WI38 (cell line): ENCODE data around the gene BDKRB2.
"Not testable (repeated sequence)": the region's sequence is repeated elsewhere in the genome, so short reads cannot be mapped to it uniquely, and the experiment has no call there.

ENCODE experiments used
- H3K4me3 ChIP-seq: 2 replicates; pipeline ENCODE4 v1.5.1; 2011; ENCODE audit warnings: low read depth, mild to moderate bottlenecking, control low read depth, low read length
- TF ChIP-seq, protein P1 (sequence below): IDR thresholded peaks from 2 replicates; pipeline ENCODE4 v1.5.1; 2012; ENCODE audit warnings: low read depth, mild to moderate bottlenecking, control low read depth, low read length

Gene BDKRB2

GRCh38 chr14:96237641-96238040, 33.0 kb downstream of the BDKRB2 start:
- TF ChIP-seq, protein P1, sequence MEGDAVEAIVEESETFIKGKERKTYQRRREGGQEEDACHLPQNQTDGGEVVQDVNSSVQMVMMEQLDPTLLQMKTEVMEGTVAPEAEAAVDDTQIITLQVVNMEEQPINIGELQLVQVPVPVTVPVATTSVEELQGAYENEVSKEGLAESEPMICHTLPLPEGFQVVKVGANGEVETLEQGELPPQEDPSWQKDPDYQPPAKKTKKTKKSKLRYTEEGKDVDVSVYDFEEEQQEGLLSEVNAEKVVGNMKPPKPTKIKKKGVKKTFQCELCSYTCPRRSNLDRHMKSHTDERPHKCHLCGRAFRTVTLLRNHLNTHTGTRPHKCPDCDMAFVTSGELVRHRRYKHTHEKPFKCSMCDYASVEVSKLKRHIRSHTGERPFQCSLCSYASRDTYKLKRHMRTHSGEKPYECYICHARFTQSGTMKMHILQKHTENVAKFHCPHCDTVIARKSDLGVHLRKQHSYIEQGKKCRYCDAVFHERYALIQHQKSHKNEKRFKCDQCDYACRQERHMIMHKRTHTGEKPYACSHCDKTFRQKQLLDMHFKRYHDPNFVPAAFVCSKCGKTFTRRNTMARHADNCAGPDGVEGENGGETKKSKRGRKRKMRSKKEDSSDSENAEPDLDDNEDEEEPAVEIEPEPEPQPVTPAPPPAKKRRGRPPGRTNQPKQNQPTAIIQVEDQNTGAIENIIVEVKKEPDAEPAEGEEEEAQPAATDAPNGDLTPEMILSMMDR = no peak
- H3K4me3 ChIP-seq = no peak overlapping the region

GRCh38 chr14:96238676-96239265, 34.1 kb downstream of the BDKRB2 start:
- TF ChIP-seq, protein P1 = no peak
- H3K4me3 ChIP-seq = no peak overlapping the region

DNA sequence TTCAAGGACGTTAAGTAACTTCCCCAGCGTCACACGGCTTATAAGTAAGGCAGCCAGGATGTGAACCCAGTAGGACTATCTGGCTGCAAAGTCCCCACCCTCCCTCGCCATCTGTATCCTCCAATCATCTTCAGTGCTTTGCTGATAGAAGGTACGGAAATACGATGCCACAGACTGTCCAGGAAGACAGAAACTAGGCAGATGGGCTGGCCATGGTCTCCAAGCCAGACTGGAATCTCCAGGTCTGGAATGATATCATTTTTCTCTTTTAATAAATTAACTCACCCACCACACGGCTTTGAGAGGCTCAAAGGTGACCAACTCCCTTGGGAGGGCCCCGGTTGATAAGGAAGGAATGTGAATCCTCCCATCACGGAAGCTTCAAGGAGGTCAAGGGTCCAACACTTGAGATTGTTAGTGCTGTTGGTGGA, 35.1 kb downstream of the BDKRB2 start:
- TF ChIP-seq, protein P1 = no peak
- H3K4me3 ChIP-seq = no peak overlapping the region

GRCh38 chr14:96240641-96241040, 36.0 kb downstream of the BDKRB2 start:
- no peak overlapping the region for H3K4me3 ChIP-seq
- TF ChIP-seq, protein P1 = no peak

- H3K4me3 ChIP-seq = no peak overlapping the region
- TF ChIP-seq, protein P1 = no peak
Measured at GRCh38 chr14:96242126-96242525, 37.5 kb downstream of the BDKRB2 start.

GRCh38 chr14:96243785-96244184, 39.1 kb downstream of the BDKRB2 start:
- no peak overlapping the region for H3K4me3 ChIP-seq
- TF ChIP-seq, protein P1 = no peak

DNA sequence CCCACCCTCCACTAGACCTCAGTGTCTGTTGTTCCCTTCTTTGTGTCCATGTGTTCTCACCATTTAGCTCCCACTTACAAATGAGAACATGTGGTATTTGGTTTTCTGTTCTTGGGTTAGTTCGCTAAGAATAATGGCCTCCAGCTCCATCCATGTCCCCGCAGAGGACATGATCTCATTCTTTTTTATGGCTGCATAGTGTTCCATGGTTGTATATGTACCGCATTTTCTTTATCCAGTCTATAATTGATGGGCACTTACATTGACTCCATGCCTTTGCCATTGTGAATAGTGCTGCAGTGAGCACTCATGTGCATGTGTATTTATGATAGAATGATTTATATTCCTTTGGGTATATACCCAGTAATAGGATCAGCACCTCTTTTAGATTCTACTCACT, 40.4 kb downstream of the BDKRB2 start:
- not testable (repeated sequence) for H3K4me3 ChIP-seq

DNA sequence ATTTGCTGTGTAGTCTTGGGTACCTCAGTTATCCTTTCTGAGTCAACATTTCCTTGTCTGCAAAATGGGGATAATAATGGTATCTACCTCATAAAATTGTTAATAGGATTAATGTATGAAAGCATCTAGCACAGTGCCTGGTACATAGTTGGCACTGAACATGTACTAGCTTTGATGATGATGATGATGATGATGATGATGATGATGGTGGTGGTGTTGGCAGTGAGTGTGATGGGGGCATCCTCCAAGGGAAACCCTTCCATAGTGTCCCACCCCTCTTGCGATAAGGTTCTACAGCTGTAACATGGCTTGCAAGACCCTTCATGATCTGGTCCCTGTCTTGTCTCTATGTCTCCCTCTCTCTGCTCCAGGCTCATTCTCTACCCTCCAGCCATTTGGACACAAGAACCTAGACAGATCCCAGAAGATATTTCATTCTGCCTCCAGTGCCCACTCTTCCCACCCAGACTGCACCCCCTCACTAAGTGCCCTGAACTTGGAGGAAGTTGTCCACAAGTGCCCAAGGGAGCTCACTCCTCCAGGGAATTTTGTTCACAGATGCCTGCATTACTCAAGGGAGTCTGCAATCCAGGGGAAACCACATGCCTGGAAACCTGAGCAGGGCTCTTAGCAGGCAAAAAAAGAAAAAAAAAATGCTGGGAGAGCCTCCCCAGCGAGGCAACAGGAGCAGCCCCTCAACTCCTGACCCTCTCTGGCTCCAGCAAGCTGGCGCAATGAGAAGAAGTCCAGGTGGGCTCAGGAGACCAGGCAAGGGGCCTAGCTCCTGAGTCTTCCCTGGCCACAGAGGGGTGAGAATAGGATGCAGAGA, 41.3 kb downstream of the BDKRB2 start:
- TF ChIP-seq, protein P1 = no peak
- no peak overlapping the region for H3K4me3 ChIP-seq
